ENCODE measurements around the gene AKNAD1. TPM values are rescaled to one million over a fixed set of nuclear protein-coding genes. Genes with fewer than 3 reads are reported as not detected.

Gene AKNAD1
- total and polyA plus RNA-seq, 10 of the 15 experiments (the other 5 are each of a cell fraction or from before 2014, with no cell fraction given), result 0.05 to 0.13 (median 0.10) TPM; not detected in 7

DNA sequence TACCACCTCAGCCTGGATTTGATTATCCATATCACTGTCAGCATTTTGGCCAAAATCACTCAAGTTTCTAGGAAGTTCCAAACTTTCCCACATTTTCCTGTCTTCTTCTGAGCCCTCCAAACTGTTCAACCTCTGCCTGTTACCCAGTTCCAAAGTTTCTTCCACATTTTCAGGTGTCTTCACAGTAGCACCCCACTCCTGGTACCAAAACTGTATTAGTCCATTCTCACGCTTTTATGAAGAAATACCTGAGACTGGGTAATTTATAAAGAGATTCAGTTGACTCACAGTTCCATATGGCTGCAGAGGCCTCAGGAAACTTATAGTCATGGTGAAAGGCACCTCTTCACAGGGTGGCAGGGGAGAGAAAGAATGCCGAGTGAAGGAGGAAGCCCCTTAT, 71.0 kb downstream of the AKNAD1 start:
- Histone ChIP-seq H3K27me3 (replicated peaks in 1 of 2; ENCODE audit: control insufficient read depth in 2 of 2, insufficient read depth in 2 of 2, low read length in 1 of 2) (no peaks in the 10 kb centered on the region), H3K9me3 (replicated peaks; ENCODE audit: control insufficient read depth, insufficient read depth, low read length) (peaks cover 9% of the 10 kb centered on the region), H3K79me2 (ENCODE audit: control insufficient read depth, insufficient read depth, low read length) (no peaks in the 10 kb centered on the region), H3K36me3 (ENCODE audit: control insufficient read depth in 2 of 2, insufficient read depth in 2 of 2, low read length in 1 of 2) (peaks cover 3 to 8% of the 10 kb centered on the region in 2 experiments; a peak in 3 of 4 replicates), H2AFZ (ENCODE audit: control insufficient read depth, low read depth, low read length) (no peak overlapping the region), H4K20me1 (ENCODE audit: control insufficient read depth, insufficient read depth) (no peaks in the 10 kb centered on the region), H3K4me2 (ENCODE audit: control insufficient read depth, insufficient read depth) (no peak overlapping the region), H3K9ac (ENCODE audit: control insufficient read depth, insufficient read depth, low read length) (no peak overlapping the region), H3K27ac (ENCODE audit: control insufficient read depth, insufficient read depth) (no peak overlapping the region), H3K4me3 (no peak overlapping the region), H3K4me1 (ENCODE audit: control insufficient read depth, insufficient read depth, low read length) (no peaks in the 10 kb centered on the region)
- in situ Hi-C loops (cut with MboI) (no loop called here), intact Hi-C loops (cut with micrococcal nuclease; ENCODE audit: unreplicated experiment) (no loop called here)
- 94% methylated on average over 2 of the region's 2 CpGs for WGBS (ENCODE audit: insufficient coverage, insufficient replicate concordance, low lambda C conversion rate, missing lambda C conversion rate)
- ChIA-PET CTCF (no interaction called here), RAD21 (ENCODE audit: unreplicated experiment) (no interaction called here), SMC1A (ENCODE audit: uncharacterized antibody, unreplicated experiment) (no interaction called here), POLR2A (no interaction called here)
- BruUV-seq (replicated peaks), result no TSS peak
- no peak for ATAC-seq
- FAIRE-seq, result no peak
- DNase-seq (ENCODE audit: low read depth, low spot score), result no peak
- TF ChIP-seq, protein P1, sequence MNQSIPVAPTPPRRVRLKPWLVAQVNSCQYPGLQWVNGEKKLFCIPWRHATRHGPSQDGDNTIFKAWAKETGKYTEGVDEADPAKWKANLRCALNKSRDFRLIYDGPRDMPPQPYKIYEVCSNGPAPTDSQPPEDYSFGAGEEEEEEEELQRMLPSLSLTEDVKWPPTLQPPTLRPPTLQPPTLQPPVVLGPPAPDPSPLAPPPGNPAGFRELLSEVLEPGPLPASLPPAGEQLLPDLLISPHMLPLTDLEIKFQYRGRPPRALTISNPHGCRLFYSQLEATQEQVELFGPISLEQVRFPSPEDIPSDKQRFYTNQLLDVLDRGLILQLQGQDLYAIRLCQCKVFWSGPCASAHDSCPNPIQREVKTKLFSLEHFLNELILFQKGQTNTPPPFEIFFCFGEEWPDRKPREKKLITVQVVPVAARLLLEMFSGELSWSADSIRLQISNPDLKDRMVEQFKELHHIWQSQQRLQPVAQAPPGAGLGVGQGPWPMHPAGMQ (IDR thresholded peaks at IDR 0.05; ENCODE audit: borderline replicate concordance), result no peak
- no peak for TF ChIP-seq BRCA1 (IDR thresholded peaks at IDR 0.05; ENCODE audit: low read depth, low read length)
- TF ChIP-seq RCOR1 (conservative IDR thresholded peaks at IDR 0.05; ENCODE audit: low read depth, low read length), result no peak
- TF ChIP-seq, protein P2, sequence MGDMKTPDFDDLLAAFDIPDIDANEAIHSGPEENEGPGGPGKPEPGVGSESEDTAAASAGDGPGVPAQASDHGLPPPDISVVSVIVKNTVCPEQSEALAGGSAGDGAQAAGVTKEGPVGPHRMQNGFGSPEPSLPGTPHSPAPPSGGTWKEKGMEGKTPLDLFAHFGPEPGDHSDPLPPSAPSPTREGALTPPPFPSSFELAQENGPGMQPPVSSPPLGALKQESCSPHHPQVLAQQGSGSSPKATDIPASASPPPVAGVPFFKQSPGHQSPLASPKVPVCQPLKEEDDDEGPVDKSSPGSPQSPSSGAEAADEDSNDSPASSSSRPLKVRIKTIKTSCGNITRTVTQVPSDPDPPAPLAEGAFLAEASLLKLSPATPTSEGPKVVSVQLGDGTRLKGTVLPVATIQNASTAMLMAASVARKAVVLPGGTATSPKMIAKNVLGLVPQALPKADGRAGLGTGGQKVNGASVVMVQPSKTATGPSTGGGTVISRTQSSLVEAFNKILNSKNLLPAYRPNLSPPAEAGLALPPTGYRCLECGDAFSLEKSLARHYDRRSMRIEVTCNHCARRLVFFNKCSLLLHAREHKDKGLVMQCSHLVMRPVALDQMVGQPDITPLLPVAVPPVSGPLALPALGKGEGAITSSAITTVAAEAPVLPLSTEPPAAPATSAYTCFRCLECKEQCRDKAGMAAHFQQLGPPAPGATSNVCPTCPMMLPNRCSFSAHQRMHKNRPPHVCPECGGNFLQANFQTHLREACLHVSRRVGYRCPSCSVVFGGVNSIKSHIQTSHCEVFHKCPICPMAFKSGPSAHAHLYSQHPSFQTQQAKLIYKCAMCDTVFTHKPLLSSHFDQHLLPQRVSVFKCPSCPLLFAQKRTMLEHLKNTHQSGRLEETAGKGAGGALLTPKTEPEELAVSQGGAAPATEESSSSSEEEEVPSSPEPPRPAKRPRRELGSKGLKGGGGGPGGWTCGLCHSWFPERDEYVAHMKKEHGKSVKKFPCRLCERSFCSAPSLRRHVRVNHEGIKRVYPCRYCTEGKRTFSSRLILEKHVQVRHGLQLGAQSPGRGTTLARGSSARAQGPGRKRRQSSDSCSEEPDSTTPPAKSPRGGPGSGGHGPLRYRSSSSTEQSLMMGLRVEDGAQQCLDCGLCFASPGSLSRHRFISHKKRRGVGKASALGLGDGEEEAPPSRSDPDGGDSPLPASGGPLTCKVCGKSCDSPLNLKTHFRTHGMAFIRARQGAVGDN (IDR thresholded peaks at IDR 0.05), result no peak
- no peak for TF ChIP-seq NFXL1 (IDR thresholded peaks at IDR 0.05; ENCODE audit: borderline replicate concordance)
- no peak for TF ChIP-seq ZSCAN29 (IDR thresholded peaks at IDR 0.05)
- TF ChIP-seq CBFB (IDR thresholded peaks at IDR 0.05; ENCODE audit: low read depth), result no peak
- no peak for TF ChIP-seq SREBF2 (IDR thresholded peaks at IDR 0.05; ENCODE audit: low read length)
- no peak for TF ChIP-seq MYB (IDR thresholded peaks at IDR 0.05; ENCODE audit: borderline replicate concordance, low read depth, low read length)
- TF ChIP-seq POLR2AphosphoS5 (IDR thresholded peaks at IDR 0.05; ENCODE audit: low read length), result no peak
- no peak for TF ChIP-seq CHD2 (IDR thresholded peaks at IDR 0.05; ENCODE audit: borderline replicate concordance, low read depth, low read length)
- no peak for TF ChIP-seq CHD1 (IDR thresholded peaks at IDR 0.05; ENCODE audit: low read depth, low read length)
- TF ChIP-seq, protein P3, sequence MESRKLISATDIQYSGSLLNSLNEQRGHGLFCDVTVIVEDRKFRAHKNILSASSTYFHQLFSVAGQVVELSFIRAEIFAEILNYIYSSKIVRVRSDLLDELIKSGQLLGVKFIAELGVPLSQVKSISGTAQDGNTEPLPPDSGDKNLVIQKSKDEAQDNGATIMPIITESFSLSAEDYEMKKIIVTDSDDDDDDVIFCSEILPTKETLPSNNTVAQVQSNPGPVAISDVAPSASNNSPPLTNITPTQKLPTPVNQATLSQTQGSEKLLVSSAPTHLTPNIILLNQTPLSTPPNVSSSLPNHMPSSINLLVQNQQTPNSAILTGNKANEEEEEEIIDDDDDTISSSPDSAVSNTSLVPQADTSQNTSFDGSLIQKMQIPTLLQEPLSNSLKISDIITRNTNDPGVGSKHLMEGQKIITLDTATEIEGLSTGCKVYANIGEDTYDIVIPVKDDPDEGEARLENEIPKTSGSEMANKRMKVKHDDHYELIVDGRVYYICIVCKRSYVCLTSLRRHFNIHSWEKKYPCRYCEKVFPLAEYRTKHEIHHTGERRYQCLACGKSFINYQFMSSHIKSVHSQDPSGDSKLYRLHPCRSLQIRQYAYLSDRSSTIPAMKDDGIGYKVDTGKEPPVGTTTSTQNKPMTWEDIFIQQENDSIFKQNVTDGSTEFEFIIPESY (IDR thresholded peaks at IDR 0.05), result no peak
- no peak for TF ChIP-seq HCFC1 (IDR thresholded peaks at IDR 0.05; ENCODE audit: low read length)
- TF ChIP-seq, protein P4, sequence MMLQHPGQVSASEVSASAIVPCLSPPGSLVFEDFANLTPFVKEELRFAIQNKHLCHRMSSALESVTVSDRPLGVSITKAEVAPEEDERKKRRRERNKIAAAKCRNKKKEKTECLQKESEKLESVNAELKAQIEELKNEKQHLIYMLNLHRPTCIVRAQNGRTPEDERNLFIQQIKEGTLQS (IDR thresholded peaks at IDR 0.05; ENCODE audit: borderline replicate concordance, extremely low read depth, low read depth, low read length), result no peak
- no peak for TF ChIP-seq PAX5 (IDR thresholded peaks at IDR 0.05; ENCODE audit: borderline replicate concordance, low read depth, low read length)
- TF ChIP-seq, protein P5, sequence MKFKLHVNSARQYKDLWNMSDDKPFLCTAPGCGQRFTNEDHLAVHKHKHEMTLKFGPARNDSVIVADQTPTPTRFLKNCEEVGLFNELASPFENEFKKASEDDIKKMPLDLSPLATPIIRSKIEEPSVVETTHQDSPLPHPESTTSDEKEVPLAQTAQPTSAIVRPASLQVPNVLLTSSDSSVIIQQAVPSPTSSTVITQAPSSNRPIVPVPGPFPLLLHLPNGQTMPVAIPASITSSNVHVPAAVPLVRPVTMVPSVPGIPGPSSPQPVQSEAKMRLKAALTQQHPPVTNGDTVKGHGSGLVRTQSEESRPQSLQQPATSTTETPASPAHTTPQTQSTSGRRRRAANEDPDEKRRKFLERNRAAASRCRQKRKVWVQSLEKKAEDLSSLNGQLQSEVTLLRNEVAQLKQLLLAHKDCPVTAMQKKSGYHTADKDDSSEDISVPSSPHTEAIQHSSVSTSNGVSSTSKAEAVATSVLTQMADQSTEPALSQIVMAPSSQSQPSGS (IDR thresholded peaks at IDR 0.05; ENCODE audit: low read length), result no peak
- no peak for TF ChIP-seq ESRRA (IDR thresholded peaks at IDR 0.05; ENCODE audit: low read length)

Data from GM12878 (cell line).